Measurements from ENCODE around the gene TPRKB.

DNA sequence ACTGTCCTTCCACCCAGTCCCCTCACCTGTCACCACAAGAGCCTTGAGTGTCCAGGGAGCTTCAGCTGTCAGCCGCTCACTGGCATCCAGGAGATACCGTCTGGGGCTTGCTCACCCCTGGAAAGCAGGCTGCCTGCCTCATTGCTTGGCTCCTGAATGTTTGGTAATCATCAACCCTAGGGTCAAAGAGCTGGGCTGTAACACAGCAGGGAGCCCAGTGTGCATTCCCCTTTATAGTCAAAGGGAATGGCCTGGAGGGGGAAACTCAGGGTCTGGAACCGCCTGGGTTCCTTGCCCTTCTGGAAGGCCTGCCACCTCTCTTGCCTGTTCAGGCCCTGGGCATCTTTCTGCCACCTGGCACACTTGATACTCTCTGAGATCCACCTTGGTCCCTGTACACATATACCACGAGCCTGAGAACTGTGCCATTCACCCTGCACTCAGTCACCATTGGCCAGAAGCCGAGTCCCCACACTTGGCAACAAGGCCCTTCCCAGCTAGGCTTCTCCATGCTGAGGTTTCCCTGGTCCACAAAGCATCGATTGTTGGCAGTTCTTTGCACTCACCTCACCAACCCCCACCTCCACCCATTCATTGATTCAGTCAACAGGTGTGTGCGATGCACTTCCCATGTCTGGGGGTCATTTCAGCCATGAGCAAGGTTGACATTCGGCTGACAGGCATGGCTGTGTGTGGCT lies 35.0 kb downstream of the TPRKB start:
- TF ChIP-seq, protein P1, sequence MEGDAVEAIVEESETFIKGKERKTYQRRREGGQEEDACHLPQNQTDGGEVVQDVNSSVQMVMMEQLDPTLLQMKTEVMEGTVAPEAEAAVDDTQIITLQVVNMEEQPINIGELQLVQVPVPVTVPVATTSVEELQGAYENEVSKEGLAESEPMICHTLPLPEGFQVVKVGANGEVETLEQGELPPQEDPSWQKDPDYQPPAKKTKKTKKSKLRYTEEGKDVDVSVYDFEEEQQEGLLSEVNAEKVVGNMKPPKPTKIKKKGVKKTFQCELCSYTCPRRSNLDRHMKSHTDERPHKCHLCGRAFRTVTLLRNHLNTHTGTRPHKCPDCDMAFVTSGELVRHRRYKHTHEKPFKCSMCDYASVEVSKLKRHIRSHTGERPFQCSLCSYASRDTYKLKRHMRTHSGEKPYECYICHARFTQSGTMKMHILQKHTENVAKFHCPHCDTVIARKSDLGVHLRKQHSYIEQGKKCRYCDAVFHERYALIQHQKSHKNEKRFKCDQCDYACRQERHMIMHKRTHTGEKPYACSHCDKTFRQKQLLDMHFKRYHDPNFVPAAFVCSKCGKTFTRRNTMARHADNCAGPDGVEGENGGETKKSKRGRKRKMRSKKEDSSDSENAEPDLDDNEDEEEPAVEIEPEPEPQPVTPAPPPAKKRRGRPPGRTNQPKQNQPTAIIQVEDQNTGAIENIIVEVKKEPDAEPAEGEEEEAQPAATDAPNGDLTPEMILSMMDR (IDR thresholded peaks at IDR 0.05): no peak
- TF ChIP-seq POLR2A (IDR thresholded peaks at IDR 0.05): no peak

Data from lower leg skin (tissue), 3 donors.